ENCODE data around the gene NFE2L1. TPM values are rescaled to one million over a fixed set of nuclear protein-coding genes. Genes with fewer than 3 reads are reported as not detected.

NFE2L1 gene
- total and polyA plus RNA-seq, 2 of the 8 experiments (the other 6 are each of a cell fraction or from before 2014, with no cell fraction given): 140 to 143 TPM

DNA sequence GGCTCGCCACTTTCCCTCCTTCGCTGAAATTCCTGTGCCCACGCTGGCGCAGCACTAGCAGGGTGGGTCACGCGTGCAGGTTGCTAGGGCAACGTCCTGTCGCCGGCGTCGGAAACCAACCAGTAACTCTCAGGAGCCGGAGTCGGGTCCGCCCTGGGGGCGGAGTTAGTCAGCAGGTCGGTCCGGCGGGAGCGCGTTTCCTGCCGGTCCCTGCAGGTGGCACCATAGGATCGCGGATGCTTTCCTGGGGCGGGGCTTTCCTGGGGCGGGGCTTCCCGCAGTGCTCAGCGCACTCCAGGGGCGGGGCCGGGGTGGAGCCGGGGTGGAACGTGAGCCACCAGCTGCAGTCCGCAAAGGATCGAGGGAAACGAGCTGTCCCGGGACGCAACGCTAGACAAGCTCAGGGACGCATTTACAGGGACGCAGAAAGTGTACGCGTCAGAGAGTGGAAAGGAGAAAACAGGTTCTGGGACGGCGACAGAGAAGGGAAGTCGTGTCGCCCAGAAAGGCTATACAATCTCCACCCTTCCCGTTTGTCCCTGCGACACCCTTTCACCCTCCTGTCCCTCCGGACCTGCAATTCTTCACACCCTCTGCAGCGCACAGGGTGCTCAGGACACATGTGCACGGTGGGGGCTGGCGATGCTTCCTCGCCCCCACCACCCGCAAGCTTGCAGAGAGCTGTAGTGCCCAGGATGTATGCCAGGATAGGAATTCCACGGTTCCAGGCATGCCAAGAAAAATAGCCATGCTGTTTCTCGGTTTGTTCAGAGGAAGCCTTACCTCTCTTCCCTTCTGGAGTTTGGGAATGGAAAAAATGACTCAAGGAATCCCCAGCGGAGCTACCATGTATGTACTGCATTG, 22.9 kb upstream of the NFE2L1 start (continued):
- no peak for TF ChIP-seq CHD1 (IDR thresholded peaks at IDR 0.05; ENCODE audit: low read depth, low read length)
- peak; percentile 81 to 87 (median 83) for TF ChIP-seq CTCF (IDR thresholded peaks at IDR 0.05; ENCODE audit: control extremely low read depth in 1 of 3, insufficient read depth in 1 of 3, low read depth in 1 of 3, low read length in 3 of 3)
- TF ChIP-seq GABPA (IDR thresholded peaks at IDR 0.05; ENCODE audit: borderline replicate concordance, insufficient read depth, low read length): no peak
- TF ChIP-seq BCL11A (IDR thresholded peaks at IDR 0.05; ENCODE audit: low read depth in 2 of 2, low read length in 2 of 2): no peak
- TF ChIP-seq PHF8 (conservative IDR thresholded peaks at IDR 0.05; ENCODE audit: low read depth, low read length): no peak
- no peak for TF ChIP-seq SIX5 (IDR thresholded peaks at IDR 0.05; ENCODE audit: low read depth, low read length)
- TF ChIP-seq ATF3 (IDR thresholded peaks at IDR 0.05; ENCODE audit: insufficient read depth, low read depth, low read length): no peak
- TF ChIP-seq CBX5 (IDR thresholded peaks at IDR 0.05; ENCODE audit: low read depth, low read length): no peak
- no peak for TF ChIP-seq SAP30 (IDR thresholded peaks at IDR 0.05; ENCODE audit: insufficient read depth, insufficient replicate concordance, low read length)
- no peak for TF ChIP-seq SRF (IDR thresholded peaks at IDR 0.05; ENCODE audit: low read depth, low read length)
- TF ChIP-seq EP300 (IDR thresholded peaks at IDR 0.05; ENCODE audit: borderline replicate concordance in 1 of 2, low read depth in 2 of 2, low read length in 2 of 2): no peak
- peak; percentile 96 for TF ChIP-seq RAD21 (IDR thresholded peaks at IDR 0.05 in 1 of 2, conservative IDR thresholded peaks at IDR 0.05 in 1 of 2; ENCODE audit: low read depth in 2 of 2, low read length in 2 of 2)
- TF ChIP-seq CTBP2 (IDR thresholded peaks at IDR 0.05; ENCODE audit: borderline replicate concordance, insufficient read depth, insufficient read length, low read length): no peak
- no peak for TF ChIP-seq ZNF274 (IDR thresholded peaks at IDR 0.05; ENCODE audit: borderline replicate concordance, extremely low read depth, low read length)
- no peak for TF ChIP-seq SP4 (IDR thresholded peaks at IDR 0.05; ENCODE audit: low read length)
- TF ChIP-seq POLR2AphosphoS5 (IDR thresholded peaks at IDR 0.05; ENCODE audit: low read depth, low read length): no peak
- TF ChIP-seq MAFK (IDR thresholded peaks at IDR 0.05; ENCODE audit: low read depth, low read length): no peak
- peak in 1 of 2 experiments; percentile 93; a peak in 2 of 4 replicates for TF ChIP-seq SIN3A (conservative IDR thresholded peaks at IDR 0.05 in 1 of 2, IDR thresholded peaks at IDR 0.05 in 1 of 2; ENCODE audit: low read depth in 1 of 2, low read length in 2 of 2)

Measured in H1 (cell line).